ENCODE measurements around the gene ARHGEF9.

Gene ARHGEF9

GRCh38 chrX:63737131-63737921, 47.7 kb downstream of the ARHGEF9 start:
- DNase-seq (ENCODE audit: low spot score): no peak
- TF ChIP-seq, protein P1, sequence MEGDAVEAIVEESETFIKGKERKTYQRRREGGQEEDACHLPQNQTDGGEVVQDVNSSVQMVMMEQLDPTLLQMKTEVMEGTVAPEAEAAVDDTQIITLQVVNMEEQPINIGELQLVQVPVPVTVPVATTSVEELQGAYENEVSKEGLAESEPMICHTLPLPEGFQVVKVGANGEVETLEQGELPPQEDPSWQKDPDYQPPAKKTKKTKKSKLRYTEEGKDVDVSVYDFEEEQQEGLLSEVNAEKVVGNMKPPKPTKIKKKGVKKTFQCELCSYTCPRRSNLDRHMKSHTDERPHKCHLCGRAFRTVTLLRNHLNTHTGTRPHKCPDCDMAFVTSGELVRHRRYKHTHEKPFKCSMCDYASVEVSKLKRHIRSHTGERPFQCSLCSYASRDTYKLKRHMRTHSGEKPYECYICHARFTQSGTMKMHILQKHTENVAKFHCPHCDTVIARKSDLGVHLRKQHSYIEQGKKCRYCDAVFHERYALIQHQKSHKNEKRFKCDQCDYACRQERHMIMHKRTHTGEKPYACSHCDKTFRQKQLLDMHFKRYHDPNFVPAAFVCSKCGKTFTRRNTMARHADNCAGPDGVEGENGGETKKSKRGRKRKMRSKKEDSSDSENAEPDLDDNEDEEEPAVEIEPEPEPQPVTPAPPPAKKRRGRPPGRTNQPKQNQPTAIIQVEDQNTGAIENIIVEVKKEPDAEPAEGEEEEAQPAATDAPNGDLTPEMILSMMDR (IDR thresholded peaks at IDR 0.05; ENCODE audit: extremely low read depth, missing control alignments): no peak

DNA sequence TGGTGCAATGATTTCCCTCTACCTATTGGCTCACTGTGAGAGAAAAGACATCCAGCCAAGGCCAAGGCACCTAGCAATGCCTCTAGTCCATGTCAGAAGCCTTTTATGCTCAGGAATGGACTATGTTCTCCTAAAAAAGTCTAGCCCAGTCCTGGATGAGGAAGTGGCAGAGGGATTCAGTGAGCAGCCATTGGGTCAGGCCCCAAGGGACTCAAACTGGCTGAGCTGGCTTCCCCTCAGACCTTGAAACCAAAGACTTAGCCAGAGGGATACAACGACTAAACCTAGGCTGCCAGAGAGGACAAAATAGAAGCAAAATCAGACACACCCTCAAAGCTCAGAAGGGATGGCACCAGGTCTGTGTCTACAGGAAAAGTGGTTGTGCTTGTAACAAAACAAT, 49.1 kb downstream of the ARHGEF9 start:
- TF ChIP-seq, protein P1 (IDR thresholded peaks at IDR 0.05; ENCODE audit: extremely low read depth, missing control alignments): no peak

GRCh38 chrX:63720293-63720692, 64.7 kb downstream of the ARHGEF9 start:
- TF ChIP-seq, protein P1 (IDR thresholded peaks at IDR 0.05; ENCODE audit: extremely low read depth, missing control alignments): no peak
- no peak for DNase-seq (ENCODE audit: low spot score)

More for the DNA sequence above, 49.1 kb downstream of the ARHGEF9 start:
- no peak for DNase-seq (ENCODE audit: low spot score)

GRCh38 chrX:63719633-63720032, 65.4 kb downstream of the ARHGEF9 start:
- no peak for DNase-seq (ENCODE audit: low spot score)
- TF ChIP-seq, protein P1 (IDR thresholded peaks at IDR 0.05; ENCODE audit: extremely low read depth, missing control alignments): no peak

GRCh38 chrX:63718010-63718694, 66.9 kb downstream of the ARHGEF9 start:
- TF ChIP-seq, protein P1 (IDR thresholded peaks at IDR 0.05; ENCODE audit: extremely low read depth, missing control alignments): no peak
- peak; percentile 19 for DNase-seq (ENCODE audit: low spot score)

- TF ChIP-seq, protein P1 (IDR thresholded peaks at IDR 0.05; ENCODE audit: extremely low read depth, missing control alignments): no peak
- DNase-seq (ENCODE audit: low spot score): no peak
Measured at GRCh38 chrX:63713526-63713925, 71.5 kb downstream of the ARHGEF9 start.

GRCh38 chrX:63708801-63709200, 76.2 kb downstream of the ARHGEF9 start:
- no peak for DNase-seq (ENCODE audit: low spot score)
- TF ChIP-seq, protein P1 (IDR thresholded peaks at IDR 0.05; ENCODE audit: extremely low read depth, missing control alignments): no peak

Data from GM20000 (cell line).